ENCODE data around the gene CRYBG1. TPM values are rescaled to one million over a fixed set of nuclear protein-coding genes. Genes with fewer than 3 reads are reported as not detected.

The CRYBG1 gene
- total and polyA plus RNA-seq, 2 of the 4 experiments (the other 2 are of a cell fraction) = 0.38 to 1.1 TPM

GRCh38 chr6:106572875-106573585, 212.5 kb downstream of the CRYBG1 start:
- no peak overlapping the region for H3K56ac ChIP-seq (ENCODE audit: extremely low read depth, insufficient read depth, low read length)
- dilution Hi-C loops (cut with HindIII; ENCODE audit: low sequenced_read_pairs, unreplicated experiment) = loop anchor here (25.0 kb wide), 1 partner anchor 136 kb away; no protein-coding TSS in a partner anchor
- H4K20me1 ChIP-seq (ENCODE audit: insufficient read depth, low read length) = no peaks in the 10 kb centered on the region
- H2BK20ac ChIP-seq (ENCODE audit: low read depth, low read length) = no peak overlapping the region
- no peak overlapping the region for H3K18ac ChIP-seq (ENCODE audit: low read depth, low read length)
- no peaks in the 10 kb centered on the region for H3K79me1 ChIP-seq (ENCODE audit: low read depth in 1 of 2, low read length in 2 of 2)
- H4K5ac ChIP-seq (ENCODE audit: low read depth, low read length) = no peak overlapping the region
- H3K9ac ChIP-seq (ENCODE audit: low read depth, low read length) = no peak overlapping the region
- no peak overlapping the region for H3K4ac ChIP-seq (ENCODE audit: low read depth, low read length)
- no peak overlapping the region for H4K91ac ChIP-seq (ENCODE audit: insufficient read depth, low read depth, low read length)
- no peak overlapping the region for H2BK15ac ChIP-seq (ENCODE audit: low read depth, low read length)
- no peak overlapping the region for H2AFZ ChIP-seq (replicated peaks; ENCODE audit: low read length, poor library complexity)
- TF ChIP-seq USF2 (IDR thresholded peaks at IDR 0.05; ENCODE audit: low read depth, low read length) (no peak), CTCF (conservative IDR thresholded peaks at IDR 0.05; ENCODE audit: low read depth, low read length) (no peak), CHD1 (IDR thresholded peaks at IDR 0.05; ENCODE audit: low read depth, low read length) (no peak), NFE2L2 (IDR thresholded peaks at IDR 0.05; ENCODE audit: low read depth, low read length) (no peak), RAD21 (IDR thresholded peaks at IDR 0.05; ENCODE audit: low read length) (no peak), SMC3 (IDR thresholded peaks at IDR 0.05; ENCODE audit: low read depth, low read length) (no peak), BHLHE40 (IDR thresholded peaks at IDR 0.05; ENCODE audit: low read depth, low read length) (no peak), MXI1 (IDR thresholded peaks at IDR 0.05; ENCODE audit: borderline replicate concordance, low read depth, low read length) (no peak), POLR2A (IDR thresholded peaks at IDR 0.05; ENCODE audit: low read depth, low read length) (no peak), ELK1 (IDR thresholded peaks at IDR 0.05; ENCODE audit: borderline replicate concordance, low read depth, low read length) (no peak), MAFK (IDR thresholded peaks at IDR 0.05; ENCODE audit: low read depth, low read length) (no peak), CEBPB (IDR thresholded peaks at IDR 0.05; ENCODE audit: low read depth, low read length) (no peak), FOS (IDR thresholded peaks at IDR 0.05; ENCODE audit: low read depth, low read length) (no peak), RCOR1 (IDR thresholded peaks at IDR 0.05; ENCODE audit: insufficient replicate concordance, low read length) (no peak), RFX5 (IDR thresholded peaks at IDR 0.05; ENCODE audit: low read depth, low read length) (no peak), MAZ (IDR thresholded peaks at IDR 0.05; ENCODE audit: borderline replicate concordance, low read depth, low read length) (no peak)
- no peak overlapping the region for H4K8ac ChIP-seq (ENCODE audit: low read depth in 2 of 2, low read length in 2 of 2)
- H2BK5ac ChIP-seq (ENCODE audit: low read depth, low read length, poor library complexity, severe bottlenecking) = no peak overlapping the region
- H3K23ac ChIP-seq (ENCODE audit: low read depth, low read length) = no peak overlapping the region
- no peak overlapping the region for H3K14ac ChIP-seq (replicated peaks; ENCODE audit: low read depth, low read length)
- peaks cover 11% of the 10 kb centered on the region for H3K4me1 ChIP-seq (ENCODE audit: control insufficient read depth, insufficient read depth, low read length)
- no peaks in the 10 kb centered on the region for H3K36me3 ChIP-seq (ENCODE audit: control insufficient read depth, insufficient read depth, low read length)
- BruUV-seq (replicated peaks) = no TSS peak
- ChIA-PET CTCF (interaction anchor here (2.2 kb wide), 1 partner anchor 406 kb away, joined by 8 read pairs; no protein-coding TSS in a partner anchor), POLR2A (ENCODE audit: unreplicated experiment) (no interaction called here)
- DNase-seq (no peak), ATAC-seq (ENCODE audit: low read depth) (no peak)
- no peak overlapping the region for H3K4me2 ChIP-seq (ENCODE audit: low read depth, low read length)
- H2BK120ac ChIP-seq (ENCODE audit: low read depth, low read length) = no peak overlapping the region
- no peak overlapping the region for H2AK9ac ChIP-seq (replicated peaks; ENCODE audit: low read depth, low read length, poor library complexity)
- no peak overlapping the region for H3K4me3 ChIP-seq (ENCODE audit: insufficient read depth, low read depth, low read length)
- no peaks in the 10 kb centered on the region for H3K27me3 ChIP-seq (ENCODE audit: control insufficient read depth, insufficient read depth, low read length)
- H3K9me3 ChIP-seq (ENCODE audit: control insufficient read depth, insufficient read depth, low read length) = no peaks in the 10 kb centered on the region
- H3K9me1 ChIP-seq (ENCODE audit: insufficient read depth, low read length) = 0 out of 2 replicates have a peak, but pooled peaks cover 12% of the 10 kb centered on the region
- in situ Hi-C loops (cut with MboI; ENCODE audit: low sequenced_read_pairs) = no loop called here
- no peak overlapping the region for H2AK5ac ChIP-seq (ENCODE audit: low read depth, low read length)
- intact Hi-C loops (cut with micrococcal nuclease) = no loop called here
- 67% methylated on average over 3 of the region's 6 CpGs; no CpG with 5 or more reads in 1 of the 2 experiments for WGBS, 2 experiments (ENCODE audit: extremely low coverage in 2 of 2, insufficient read length in 1 of 2)
- no peak overlapping the region for H3K27ac ChIP-seq (ENCODE audit: insufficient read depth, low read length)

Data from IMR-90 (cell line).